Activated T-cell treated with anti-CD3 and anti-CD28 coated beads, Interleukin-2, amount 50 U/mL, for 72 hours (primary cell): ENCODE measurements around the gene NFIB. TPM values are rescaled to one million over a fixed set of nuclear protein-coding genes. Genes with fewer than 3 reads are reported as not detected.

Experiments
- ATAC-seq, 2 donors: fragments of 150-1000 bp; cut with Tn5 transposase; replicated peaks in 1 of 2; 2 replicates each; pipeline ENCODE4 v1.10.0; 2021; ENCODE audit warnings: moderate library complexity in 2 of 2, mild to moderate bottlenecking in 1 of 2
- DNase-seq, 2 donors: peaks; one replicate each; pipeline ENCODE4 v3.0.0; 2021 to 2022; ENCODE audit warnings: mixed read lengths in 1 of 2
- H3K27ac Mint-ChIP-seq: one replicate; pipeline ENCODE4 v1.8.0; 2022; ENCODE audit warnings: mild to moderate bottlenecking, moderate library complexity, mixed read lengths
- H3K27me3 Mint-ChIP-seq: one replicate; pipeline ENCODE4 v1.8.0; 2022; ENCODE audit warnings: low read depth, mixed read lengths
- H3K36me3 Mint-ChIP-seq, 2 donors: one replicate each; pipeline ENCODE4 v1.8.0; 2022; ENCODE audit warnings: mixed read lengths in 2 of 2, mild to moderate bottlenecking in 1 of 2; ENCODE audit not compliant: insufficient read depth in 2 of 2
- H3K4me1 Mint-ChIP-seq: one replicate; pipeline ENCODE4 v1.8.0; 2022; ENCODE audit warnings: low read depth, mixed read lengths
- H3K4me3 Mint-ChIP-seq, 2 donors: one replicate each; pipeline ENCODE4 v1.8.0; 2022; ENCODE audit warnings: mild to moderate bottlenecking in 2 of 2, mixed read lengths in 2 of 2, moderate library complexity in 2 of 2
- H3K9me3 Mint-ChIP-seq, 2 donors: one replicate each; pipeline ENCODE4 v1.8.0; 2022; ENCODE audit warnings: mixed read lengths in 2 of 2
- total RNA-seq, 2 donors: library from RNA; stranded (reverse); gene quantifications; one replicate each; pipeline ENCODE4 v1.2.3, GENCODE V29; 2022

NFIB gene
- total RNA-seq, 2 donors from 2014 or later = not detected

- H3K27me3 Mint-ChIP-seq = peaks cover 59% of the 10 kb centered on the region
- peaks cover 12% of the 10 kb centered on the region for H3K4me1 Mint-ChIP-seq
- no peak for DNase-seq
- H3K9me3 Mint-ChIP-seq = no peaks in the 10 kb centered on the region
- H3K36me3 Mint-ChIP-seq = no peaks in the 10 kb centered on the region
- H3K27ac Mint-ChIP-seq = no peak overlapping the region
- H3K4me3 Mint-ChIP-seq = peak overlapping the region in 1 of 2 donors; percentile 66
- no peak for ATAC-seq
These were observed 35.2 kb upstream of the NFIB start for GRCh38 chr9:14349146-14349446.

GRCh38 chr9:14348373-14349145 lies 34.6 kb upstream of the NFIB start:
- no peaks in the 10 kb centered on the region for H3K9me3 Mint-ChIP-seq
- H3K27me3 Mint-ChIP-seq = peaks cover 56% of the 10 kb centered on the region
- peaks cover 12% of the 10 kb centered on the region for H3K4me1 Mint-ChIP-seq
- DNase-seq (no peak), ATAC-seq (no peak)
- no peak overlapping the region for H3K27ac Mint-ChIP-seq
- peak overlapping the region in 1 of 2 donors; percentile 66 for H3K4me3 Mint-ChIP-seq
- H3K36me3 Mint-ChIP-seq = no peaks in the 10 kb centered on the region

- Mint-ChIP-seq H3K27ac (no peak overlapping the region), H3K4me1 (peaks cover 12% of the 10 kb centered on the region), H3K27me3 (peaks cover 51% of the 10 kb centered on the region), H3K4me3 (peak overlapping the region in 1 of 2 donors; percentile 66), H3K9me3 (no peaks in the 10 kb centered on the region), H3K36me3 (no peaks in the 10 kb centered on the region)
- no peak for DNase-seq
- no peak for ATAC-seq
These were observed 34.1 kb upstream of the NFIB start for GRCh38 chr9:14348123-14348372.

- H3K36me3 Mint-ChIP-seq = no peaks in the 10 kb centered on the region
- no peak overlapping the region for H3K27ac Mint-ChIP-seq
- no peaks in the 10 kb centered on the region for H3K9me3 Mint-ChIP-seq
- DNase-seq (no peak), ATAC-seq (no peak)
- no peak overlapping the region for H3K4me3 Mint-ChIP-seq
- H3K4me1 Mint-ChIP-seq = peaks cover 12% of the 10 kb centered on the region
- peaks cover 46% of the 10 kb centered on the region for H3K27me3 Mint-ChIP-seq
These were observed 33.6 kb upstream of the NFIB start for GRCh38 chr9:14347406-14348122.

- no peak overlapping the region for H3K27ac Mint-ChIP-seq
These were observed 33.0 kb upstream of the NFIB start for GRCh38 chr9:14346811-14347405.

GRCh38 chr9:14346231-14346791 lies 32.4 kb upstream of the NFIB start:
- no peaks in the 10 kb centered on the region for H3K9me3 Mint-ChIP-seq
- peak overlapping the region in 1 of 2 donors; percentile 11 for H3K4me3 Mint-ChIP-seq
- ATAC-seq = no peak
- H3K27ac Mint-ChIP-seq = no peak overlapping the region
- H3K36me3 Mint-ChIP-seq = no peaks in the 10 kb centered on the region
- DNase-seq = no peak
- peaks cover 12% of the 10 kb centered on the region for H3K4me1 Mint-ChIP-seq
- peaks cover 35% of the 10 kb centered on the region for H3K27me3 Mint-ChIP-seq

More at GRCh38 chr9:14346811-14347405, 33.0 kb upstream of the NFIB start:
- ATAC-seq (no peak), DNase-seq (no peak)
- H3K4me1 Mint-ChIP-seq = peaks cover 12% of the 10 kb centered on the region
- peak overlapping the region in 1 of 2 donors; percentile 11 for H3K4me3 Mint-ChIP-seq
- H3K36me3 Mint-ChIP-seq = no peaks in the 10 kb centered on the region
- no peaks in the 10 kb centered on the region for H3K9me3 Mint-ChIP-seq
- peaks cover 41% of the 10 kb centered on the region for H3K27me3 Mint-ChIP-seq

GRCh38 chr9:14345354-14346230 lies 31.7 kb upstream of the NFIB start:
- DNase-seq = no peak
- H3K9me3 Mint-ChIP-seq = no peaks in the 10 kb centered on the region
- no peak for ATAC-seq
- H3K4me3 Mint-ChIP-seq = no peak overlapping the region
- H3K27me3 Mint-ChIP-seq = peaks cover 31% of the 10 kb centered on the region
- H3K27ac Mint-ChIP-seq = peak overlapping the region; percentile 14
- H3K36me3 Mint-ChIP-seq = no peaks in the 10 kb centered on the region
- H3K4me1 Mint-ChIP-seq = peaks cover 12% of the 10 kb centered on the region

- ATAC-seq = no peak
- Mint-ChIP-seq H3K4me3 (no peak overlapping the region), H3K36me3 (no peaks in the 10 kb centered on the region), H3K9me3 (no peaks in the 10 kb centered on the region), H3K27me3 (peaks cover 24% of the 10 kb centered on the region), H3K27ac (peak overlapping the region; percentile 14), H3K4me1 (peaks cover 12% of the 10 kb centered on the region)
- DNase-seq = no peak
These were observed 31.0 kb upstream of the NFIB start for GRCh38 chr9:14344941-14345353.

- no peaks in the 10 kb centered on the region for H3K9me3 Mint-ChIP-seq
- no peak for DNase-seq
- peaks cover 16% of the 10 kb centered on the region for H3K27me3 Mint-ChIP-seq
- ATAC-seq = no peak
- peaks cover 12% of the 10 kb centered on the region for H3K4me1 Mint-ChIP-seq
- H3K27ac Mint-ChIP-seq = no peak overlapping the region
- no peaks in the 10 kb centered on the region for H3K36me3 Mint-ChIP-seq
- H3K4me3 Mint-ChIP-seq = no peak overlapping the region
These were observed 30.1 kb upstream of the NFIB start for GRCh38 chr9:14344053-14344524.

GRCh38 chr9:14343261-14344031 lies 29.5 kb upstream of the NFIB start:
- H3K4me3 Mint-ChIP-seq = no peak overlapping the region
- DNase-seq = no peak
- peaks cover 9% of the 10 kb centered on the region for H3K27me3 Mint-ChIP-seq
- no peaks in the 10 kb centered on the region for H3K36me3 Mint-ChIP-seq
- peaks cover 5% of the 10 kb centered on the region for H3K4me1 Mint-ChIP-seq
- no peak overlapping the region for H3K27ac Mint-ChIP-seq
- H3K9me3 Mint-ChIP-seq = no peaks in the 10 kb centered on the region
- no peak for ATAC-seq

- Mint-ChIP-seq H3K9me3 (no peaks in the 10 kb centered on the region), H3K4me3 (no peak overlapping the region), H3K4me1 (no peaks in the 10 kb centered on the region), H3K27me3 (peaks cover 2% of the 10 kb centered on the region), H3K27ac (no peak overlapping the region), H3K36me3 (no peaks in the 10 kb centered on the region)
- ATAC-seq = no peak
- no peak for DNase-seq
These were observed 28.8 kb upstream of the NFIB start for GRCh38 chr9:14342736-14343135.

GRCh38 chr9:14341437-14342122 lies 27.6 kb upstream of the NFIB start:
- Mint-ChIP-seq H3K27ac (no peak overlapping the region), H3K27me3 (no peaks in the 10 kb centered on the region), H3K4me3 (no peak overlapping the region), H3K36me3 (no peaks in the 10 kb centered on the region), H3K9me3 (no peaks in the 10 kb centered on the region), H3K4me1 (no peaks in the 10 kb centered on the region)
- no peak for ATAC-seq
- DNase-seq = no peak
